Karpas-422 (cell line): ENCODE data around the gene EPHA2. TPM values are rescaled to one million over a fixed set of nuclear protein-coding genes. Genes with fewer than 3 reads are reported as not detected.

Experiments
- DNase-seq: peaks from one replicate; pipeline ENCODE4 v3.0.0-alpha.2; 2015
- H2AFZ ChIP-seq: fragments of 200-600 bp; sonication (generic); 2 replicates; pipeline ENCODE4 v1.6.1; 2014; ENCODE audit warnings: antibody characterized with exemption, low read length, mixed read lengths
- H3K27ac ChIP-seq: fragments of 200-600 bp; sonication (generic); 2 replicates; pipeline ENCODE4 v1.5.1; 2014; ENCODE audit warnings: mild to moderate bottlenecking, low read length, moderate library complexity
- H3K27me3 ChIP-seq: fragments of 200-600 bp; sonication (generic); 2 replicates; pipeline ENCODE4 v1.6.1; 2014; ENCODE audit warnings: low read length, mixed read lengths
- H3K36me3 ChIP-seq: fragments of 200-600 bp; sonication (generic); 2 replicates; pipeline ENCODE4 v1.6.1; 2014; ENCODE audit warnings: low read length, mixed read lengths; ENCODE audit not compliant: insufficient read depth
- H3K4me1 ChIP-seq: fragments of 200-600 bp; sonication (generic); 2 replicates; pipeline ENCODE4 v1.6.1; 2014; ENCODE audit warnings: mild to moderate bottlenecking, low read length, mixed read lengths
- H3K4me2 ChIP-seq: fragments of 200-600 bp; sonication (generic); 2 replicates; pipeline ENCODE4 v1.6.1; 2014; ENCODE audit warnings: low read length, low read depth, mild to moderate bottlenecking; ENCODE audit not compliant: poor library complexity, severe bottlenecking
- H3K4me3 ChIP-seq: fragments of 200-600 bp; sonication (generic); 2 replicates; pipeline ENCODE4 v1.5.1; 2014; ENCODE audit warnings: mild to moderate bottlenecking, antibody characterized with exemption, low read length, mixed read lengths
- H3K79me2 ChIP-seq: fragments of 200-600 bp; sonication (generic); 2 replicates; pipeline ENCODE4 v1.6.1; 2014; ENCODE audit warnings: mild to moderate bottlenecking, low read length, mixed read lengths
- H3K9ac ChIP-seq: fragments of 200-600 bp; sonication (generic); 2 replicates; pipeline ENCODE4 v1.6.0; 2014; ENCODE audit warnings: low read length
- H3K9me2 ChIP-seq: fragments of 200-600 bp; sonication (generic), shearing (Covaris generic); replicated peaks from 2 replicates; pipeline ENCODE4 v1.6.0; 2014; ENCODE audit warnings: mild to moderate bottlenecking, low read length, moderate library complexity; ENCODE audit not compliant: insufficient read depth
- H3K9me3 ChIP-seq: fragments of 300-700, 200-600 bp; sonication (generic); 2 replicates; pipeline ENCODE4 v1.6.1; 2014; ENCODE audit warnings: low read length, mixed read lengths
- H4K20me1 ChIP-seq: fragments of 200-600 bp; sonication (generic); 2 replicates; pipeline ENCODE4 v1.6.1; 2014; ENCODE audit warnings: mild to moderate bottlenecking, antibody characterized with exemption, low read length, low read depth; ENCODE audit not compliant: insufficient read depth
- total RNA-seq: library from RNA; depleted of rRNA; stranded (reverse); fragments of >200 nt; shearing (Covaris generic); gene quantifications from 2 replicates; pipeline ENCODE4 v1.2.3, GENCODE V29; 2014; ENCODE audit warnings: low replicate concordance

EPHA2 gene
- total RNA-seq, 1 experiment from 2014 or later = not detected

- H3K9me3 ChIP-seq = no peaks in the 10 kb centered on the region
- H3K36me3 ChIP-seq = no peaks in the 10 kb centered on the region
- H2AFZ ChIP-seq = no peak overlapping the region
- no peak overlapping the region for H3K4me3 ChIP-seq
- no peak overlapping the region for H3K27ac ChIP-seq
- H3K79me2 ChIP-seq = no peaks in the 10 kb centered on the region
- no peaks in the 10 kb centered on the region for H4K20me1 ChIP-seq
- no peaks in the 10 kb centered on the region for H3K4me1 ChIP-seq
- H3K9me2 ChIP-seq = no peaks in the 10 kb centered on the region
- no peak overlapping the region for H3K9ac ChIP-seq
- no peak for DNase-seq
- no peaks in the 10 kb centered on the region for H3K27me3 ChIP-seq
- no peak overlapping the region for H3K4me2 ChIP-seq
Measured at GRCh38 chr1:16145030-16145661, 10.7 kb downstream of the EPHA2 start.

GRCh38 chr1:16144325-16145029 is 11.4 kb downstream of the EPHA2 start:
- Histone ChIP-seq H3K4me1 (no peaks in the 10 kb centered on the region), H2AFZ (no peak overlapping the region), H3K4me2 (no peak overlapping the region), H3K4me3 (no peak overlapping the region), H3K9ac (no peak overlapping the region), H3K79me2 (no peaks in the 10 kb centered on the region), H3K27ac (no peak overlapping the region), H4K20me1 (no peaks in the 10 kb centered on the region), H3K36me3 (no peaks in the 10 kb centered on the region), H3K27me3 (no peaks in the 10 kb centered on the region), H3K9me2 (no peaks in the 10 kb centered on the region), H3K9me3 (no peaks in the 10 kb centered on the region)
- no peak for DNase-seq

DNA sequence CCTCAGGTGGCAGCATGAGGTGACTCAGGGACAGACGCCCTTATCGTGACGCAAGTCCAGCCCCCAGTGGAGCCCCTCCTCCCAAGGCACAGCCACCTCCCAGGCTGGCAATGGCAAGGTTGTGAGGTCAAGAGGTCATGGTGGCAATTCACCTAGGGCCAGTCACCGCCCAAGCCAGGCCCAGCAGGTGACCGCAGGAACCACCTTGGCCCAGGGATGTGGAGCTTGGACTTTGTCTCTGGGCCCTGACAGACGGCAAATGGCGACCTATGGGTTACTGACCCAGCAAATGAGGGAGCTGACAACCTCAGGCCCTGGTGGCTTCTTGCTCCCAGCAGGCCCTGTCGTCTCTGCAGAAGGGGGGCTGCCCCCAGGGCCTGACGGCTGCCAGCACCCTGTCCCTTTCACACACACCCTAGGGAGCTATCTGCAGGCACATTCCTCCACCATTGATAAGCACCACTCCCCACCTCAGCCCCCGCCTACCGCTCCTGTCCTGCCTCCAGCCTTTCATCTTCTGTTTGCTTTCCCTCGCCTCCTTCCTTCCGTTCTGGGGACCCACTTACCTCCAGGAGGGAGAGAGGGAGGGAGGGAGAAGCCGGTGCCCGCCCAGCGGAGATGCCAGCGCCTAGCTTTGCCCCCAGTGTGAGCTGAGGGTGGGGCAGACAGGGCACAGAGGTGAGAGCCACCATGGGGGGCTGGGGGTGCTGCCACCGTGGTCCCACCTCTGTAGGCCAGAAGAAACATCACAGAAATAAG is 12.1 kb downstream of the EPHA2 start:
- Histone ChIP-seq H3K27me3 (no peaks in the 10 kb centered on the region), H3K4me2 (no peak overlapping the region), H3K9ac (no peak overlapping the region), H3K4me3 (no peak overlapping the region), H4K20me1 (no peaks in the 10 kb centered on the region), H3K9me2 (no peaks in the 10 kb centered on the region), H3K9me3 (no peaks in the 10 kb centered on the region), H3K27ac (no peak overlapping the region), H3K4me1 (no peaks in the 10 kb centered on the region), H3K36me3 (no peaks in the 10 kb centered on the region), H2AFZ (no peak overlapping the region), H3K79me2 (no peaks in the 10 kb centered on the region)
- DNase-seq = no peak

GRCh38 chr1:16143005-16143565 is 12.8 kb downstream of the EPHA2 start:
- no peak overlapping the region for H3K4me2 ChIP-seq
- H3K9ac ChIP-seq = no peak overlapping the region
- no peak overlapping the region for H2AFZ ChIP-seq
- H3K36me3 ChIP-seq = no peaks in the 10 kb centered on the region
- H3K79me2 ChIP-seq = no peaks in the 10 kb centered on the region
- no peak overlapping the region for H3K4me3 ChIP-seq
- H3K27ac ChIP-seq = no peak overlapping the region
- no peaks in the 10 kb centered on the region for H3K9me3 ChIP-seq
- H3K9me2 ChIP-seq = no peaks in the 10 kb centered on the region
- H3K4me1 ChIP-seq = no peaks in the 10 kb centered on the region
- no peak for DNase-seq
- H4K20me1 ChIP-seq = no peaks in the 10 kb centered on the region
- no peaks in the 10 kb centered on the region for H3K27me3 ChIP-seq

GRCh38 chr1:16142383-16142995 is 13.4 kb downstream of the EPHA2 start:
- Histone ChIP-seq H2AFZ (no peak overlapping the region), H3K79me2 (no peaks in the 10 kb centered on the region), H3K4me3 (no peak overlapping the region), H3K36me3 (no peaks in the 10 kb centered on the region), H3K4me1 (no peaks in the 10 kb centered on the region), H3K9me2 (no peaks in the 10 kb centered on the region), H3K27ac (no peak overlapping the region), H4K20me1 (no peaks in the 10 kb centered on the region), H3K9me3 (no peaks in the 10 kb centered on the region), H3K9ac (no peak overlapping the region), H3K4me2 (no peak overlapping the region), H3K27me3 (no peaks in the 10 kb centered on the region)
- DNase-seq = no peak

- no peaks in the 10 kb centered on the region for H3K27me3 ChIP-seq
- no peaks in the 10 kb centered on the region for H3K9me2 ChIP-seq
- no peaks in the 10 kb centered on the region for H4K20me1 ChIP-seq
- H2AFZ ChIP-seq = no peak overlapping the region
- no peak overlapping the region for H3K27ac ChIP-seq
- no peaks in the 10 kb centered on the region for H3K79me2 ChIP-seq
- H3K9ac ChIP-seq = no peak overlapping the region
- no peak for DNase-seq
- H3K9me3 ChIP-seq = no peaks in the 10 kb centered on the region
- H3K36me3 ChIP-seq = no peaks in the 10 kb centered on the region
- H3K4me3 ChIP-seq = no peak overlapping the region
- H3K4me2 ChIP-seq = no peak overlapping the region
- no peaks in the 10 kb centered on the region for H3K4me1 ChIP-seq
Measured at GRCh38 chr1:16141573-16142336, 14.1 kb downstream of the EPHA2 start.

GRCh38 chr1:16140068-16140596 is 15.7 kb downstream of the EPHA2 start:
- H3K79me2 ChIP-seq = no peaks in the 10 kb centered on the region
- H3K4me3 ChIP-seq = no peak overlapping the region
- H3K9me3 ChIP-seq = no peaks in the 10 kb centered on the region
- H2AFZ ChIP-seq = no peak overlapping the region
- no peak for DNase-seq
- no peaks in the 10 kb centered on the region for H3K36me3 ChIP-seq
- H3K9me2 ChIP-seq = no peaks in the 10 kb centered on the region
- H3K9ac ChIP-seq = no peak overlapping the region
- H3K4me2 ChIP-seq = no peak overlapping the region
- no peak overlapping the region for H3K27ac ChIP-seq
- H3K4me1 ChIP-seq = no peaks in the 10 kb centered on the region
- no peaks in the 10 kb centered on the region for H3K27me3 ChIP-seq
- H4K20me1 ChIP-seq = no peaks in the 10 kb centered on the region
